Measurements from ENCODE around the gene PRICKLE2.
A peak's percentile ranks its signal among the peaks of the same experiment; 100 is the strongest.

Gene PRICKLE2

GRCh38 chr3:64270866-64271260 lies 45.6 kb upstream of the PRICKLE2 start:
- Histone ChIP-seq H2BK120ac (ENCODE audit: insufficient read depth, low read length, poor library complexity) (no peak overlapping the region), H4K91ac (ENCODE audit: low read depth, low read length) (no peak overlapping the region), H3K23ac (ENCODE audit: low read length) (no peak overlapping the region), H3K27me3 (ENCODE audit: insufficient read depth, low read length) (no peaks in the 10 kb centered on the region), H3K79me1 (ENCODE audit: low read length) (peaks cover 15% of the 10 kb centered on the region), H4K8ac (ENCODE audit: low read depth, low read length) (no peak overlapping the region), H2BK5ac (ENCODE audit: low read depth, low read length, poor library complexity) (no peak overlapping the region), H3K18ac (ENCODE audit: low read length) (no peak overlapping the region), H3K79me2 (ENCODE audit: control insufficient read depth, insufficient read depth, low read length, poor library complexity) (peaks cover 10% of the 10 kb centered on the region), H2AK5ac (ENCODE audit: low read length) (no peak overlapping the region), H2AFZ (ENCODE audit: insufficient read depth, low read length, poor library complexity) (no peak overlapping the region), H3K4me3 (ENCODE audit: low read depth, low read length) (no peak overlapping the region), H3K27ac (ENCODE audit: low read depth, low read length) (no peak overlapping the region), H4K12ac (ENCODE audit: low read depth, low read length) (no peak overlapping the region), H2BK12ac (ENCODE audit: low read length) (no peak overlapping the region), H3K9ac (ENCODE audit: low read length) (no peak overlapping the region), H3K9me3 (ENCODE audit: insufficient read depth, low read depth, low read length) (no peaks in the 10 kb centered on the region), H3K4me2 (ENCODE audit: low read length) (no peak overlapping the region), H3K36me3 (ENCODE audit: control insufficient read depth in 1 of 2, insufficient read depth in 2 of 2, low read length in 2 of 2) (no peaks in the 10 kb centered on the region), H3K4ac (ENCODE audit: low read depth, low read length) (no peak overlapping the region), H3K14ac (ENCODE audit: low read length) (no peak overlapping the region), H3K4me1 (ENCODE audit: control insufficient read depth in 1 of 2, insufficient read depth in 2 of 2, low read length in 2 of 2) (peaks cover 3 to 5% of the 10 kb centered on the region in 2 experiments)
- WGBS (ENCODE audit: extremely low coverage, insufficient coverage, insufficient read length) = no CpG with 5 or more reads among the region's 3 CpGs
- no peak for DNase-seq

DNA sequence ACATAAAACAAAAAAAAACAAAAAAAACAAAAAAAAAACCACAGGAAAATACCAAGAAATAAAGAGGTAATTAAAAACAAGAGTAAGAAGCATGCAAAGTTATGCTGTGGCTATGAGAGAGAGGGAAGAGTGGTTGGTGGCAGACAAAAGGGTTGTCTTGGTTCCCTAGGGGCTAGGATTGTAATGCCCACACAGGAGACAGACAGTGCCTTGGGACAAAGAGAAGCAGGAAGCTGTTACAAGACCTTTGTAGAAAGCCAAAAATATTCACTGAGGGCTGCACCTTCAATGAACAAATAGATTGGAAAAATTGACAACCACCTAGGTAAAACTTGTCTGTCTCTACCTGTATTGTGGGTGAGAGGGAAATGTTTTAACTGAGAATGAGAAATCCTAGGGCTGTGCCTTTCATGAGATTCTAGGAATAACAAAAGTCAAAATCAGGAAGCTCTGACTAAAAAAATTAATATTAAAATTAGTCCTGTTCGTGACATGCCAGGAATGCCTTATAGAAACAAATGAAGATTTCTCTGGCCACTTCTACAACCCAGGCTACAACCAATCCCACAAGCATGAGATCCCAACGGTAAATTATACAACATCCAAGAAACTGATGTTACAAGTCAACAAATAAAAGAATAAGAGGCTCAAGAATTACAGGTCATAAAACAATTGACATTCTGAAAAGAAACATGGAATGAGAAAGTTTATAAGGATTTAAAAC lies 45.0 kb upstream of the PRICKLE2 start:
- Histone ChIP-seq H4K91ac (ENCODE audit: low read depth, low read length) (no peak overlapping the region), H3K23ac (ENCODE audit: low read length) (no peak overlapping the region), H3K4me1 (ENCODE audit: control insufficient read depth in 1 of 2, insufficient read depth in 2 of 2, low read length in 2 of 2) (peaks cover 3 to 8% of the 10 kb centered on the region in 2 experiments), H2BK12ac (ENCODE audit: low read length) (no peak overlapping the region), H2AK5ac (ENCODE audit: low read length) (no peak overlapping the region), H3K14ac (ENCODE audit: low read length) (no peak overlapping the region), H4K8ac (ENCODE audit: low read depth, low read length) (no peak overlapping the region), H2AFZ (ENCODE audit: insufficient read depth, low read length, poor library complexity) (no peak overlapping the region), H3K18ac (ENCODE audit: low read length) (no peak overlapping the region), H3K36me3 (ENCODE audit: control insufficient read depth in 1 of 2, insufficient read depth in 2 of 2, low read length in 2 of 2) (no peaks in the 10 kb centered on the region), H2BK120ac (ENCODE audit: insufficient read depth, low read length, poor library complexity) (no peak overlapping the region), H3K4me2 (ENCODE audit: low read length) (no peak overlapping the region), H3K4me3 (ENCODE audit: low read depth, low read length) (no peak overlapping the region), H3K79me2 (ENCODE audit: control insufficient read depth, insufficient read depth, low read length, poor library complexity) (peaks cover 10% of the 10 kb centered on the region), H4K12ac (ENCODE audit: low read depth, low read length) (no peak overlapping the region), H3K9ac (ENCODE audit: low read length) (no peak overlapping the region), H3K9me3 (ENCODE audit: insufficient read depth, low read depth, low read length) (no peaks in the 10 kb centered on the region), H3K27ac (ENCODE audit: low read depth, low read length) (no peak overlapping the region), H3K79me1 (ENCODE audit: low read length) (peaks cover 19% of the 10 kb centered on the region), H3K27me3 (ENCODE audit: insufficient read depth, low read length) (no peaks in the 10 kb centered on the region), H3K4ac (ENCODE audit: low read depth, low read length) (no peak overlapping the region), H2BK5ac (ENCODE audit: low read depth, low read length, poor library complexity) (no peak overlapping the region)
- DNase-seq = no peak
- no CpG with 5 or more reads among the region's 2 CpGs for WGBS (ENCODE audit: extremely low coverage, insufficient coverage, insufficient read length)

- Histone ChIP-seq H3K9ac (ENCODE audit: low read length) (no peak overlapping the region), H3K9me3 (ENCODE audit: insufficient read depth, low read depth, low read length) (no peaks in the 10 kb centered on the region), H3K4ac (ENCODE audit: low read depth, low read length) (no peak overlapping the region), H3K4me1 (ENCODE audit: control insufficient read depth in 1 of 2, insufficient read depth in 2 of 2, low read length in 2 of 2) (peaks cover 5 to 9% of the 10 kb centered on the region in 2 experiments), H2AFZ (ENCODE audit: insufficient read depth, low read length, poor library complexity) (no peak overlapping the region), H3K23ac (ENCODE audit: low read length) (no peak overlapping the region), H3K27me3 (ENCODE audit: insufficient read depth, low read length) (no peaks in the 10 kb centered on the region), H3K79me1 (ENCODE audit: low read length) (peaks cover 21% of the 10 kb centered on the region), H3K27ac (ENCODE audit: low read depth, low read length) (no peak overlapping the region), H3K14ac (ENCODE audit: low read length) (no peak overlapping the region), H3K4me3 (ENCODE audit: low read depth, low read length) (no peak overlapping the region), H2AK5ac (ENCODE audit: low read length) (no peak overlapping the region), H4K12ac (ENCODE audit: low read depth, low read length) (no peak overlapping the region), H3K79me2 (ENCODE audit: control insufficient read depth, insufficient read depth, low read length, poor library complexity) (peaks cover 12% of the 10 kb centered on the region), H4K8ac (ENCODE audit: low read depth, low read length) (no peak overlapping the region), H3K36me3 (ENCODE audit: control insufficient read depth in 1 of 2, insufficient read depth in 2 of 2, low read length in 2 of 2) (no peaks in the 10 kb centered on the region), H2BK12ac (ENCODE audit: low read length) (no peak overlapping the region), H2BK120ac (ENCODE audit: insufficient read depth, low read length, poor library complexity) (no peak overlapping the region), H4K91ac (ENCODE audit: low read depth, low read length) (no peak overlapping the region), H3K4me2 (ENCODE audit: low read length) (no peak overlapping the region), H3K18ac (ENCODE audit: low read length) (no peak overlapping the region), H2BK5ac (ENCODE audit: low read depth, low read length, poor library complexity) (no peak overlapping the region)
- WGBS (ENCODE audit: extremely low coverage, insufficient coverage, insufficient read length) = no CpG with 5 or more reads among the region's 4 CpGs
- no peak for DNase-seq
Measured at GRCh38 chr3:64268926-64269325, 43.7 kb upstream of the PRICKLE2 start.

- peak overlapping the region; percentile 82 for H3K9ac ChIP-seq (ENCODE audit: low read length)
- peaks cover 13 to 17% of the 10 kb centered on the region in 2 experiments for H3K4me1 ChIP-seq (ENCODE audit: control insufficient read depth in 1 of 2, insufficient read depth in 2 of 2, low read length in 2 of 2)
- peak overlapping the region; percentile 43 for H4K12ac ChIP-seq (ENCODE audit: low read depth, low read length)
- peak overlapping the region; percentile 14 for H2BK120ac ChIP-seq (ENCODE audit: insufficient read depth, low read length, poor library complexity)
- H3K36me3 ChIP-seq (ENCODE audit: control insufficient read depth in 1 of 2, insufficient read depth in 2 of 2, low read length in 2 of 2) = no peaks in the 10 kb centered on the region
- peaks cover 20% of the 10 kb centered on the region for H3K79me2 ChIP-seq (ENCODE audit: control insufficient read depth, insufficient read depth, low read length, poor library complexity)
- H3K27me3 ChIP-seq (ENCODE audit: insufficient read depth, low read length) = no peaks in the 10 kb centered on the region
- no peak overlapping the region for H3K23ac ChIP-seq (ENCODE audit: low read length)
- H3K9me3 ChIP-seq (ENCODE audit: insufficient read depth, low read depth, low read length) = no peaks in the 10 kb centered on the region
- H3K27ac ChIP-seq (ENCODE audit: low read depth, low read length) = peak overlapping the region; percentile 65
- peak overlapping the region; percentile 85 for H2AK5ac ChIP-seq (ENCODE audit: low read length)
- peaks cover 27% of the 10 kb centered on the region for H3K79me1 ChIP-seq (ENCODE audit: low read length)
- H3K4me2 ChIP-seq (ENCODE audit: low read length) = peak overlapping the region; percentile 65
- H3K14ac ChIP-seq (ENCODE audit: low read length) = peak overlapping the region; percentile 86
- peak overlapping the region; percentile 92 for H2BK12ac ChIP-seq (ENCODE audit: low read length)
- peak overlapping the region; percentile 93 for H2BK5ac ChIP-seq (ENCODE audit: low read depth, low read length, poor library complexity)
- peak overlapping the region; percentile 32 for H2AFZ ChIP-seq (ENCODE audit: insufficient read depth, low read length, poor library complexity)
- DNase-seq = no peak
- H3K4me3 ChIP-seq (ENCODE audit: low read depth, low read length) = peak overlapping the region; percentile 79
- peak overlapping the region; percentile 12 for H4K8ac ChIP-seq (ENCODE audit: low read depth, low read length)
- peak overlapping the region; percentile 77 for H3K4ac ChIP-seq (ENCODE audit: low read depth, low read length)
- H3K18ac ChIP-seq (ENCODE audit: low read length) = peak overlapping the region; percentile 70
- WGBS (ENCODE audit: extremely low coverage, insufficient coverage, insufficient read length) = no CpG with 5 or more reads among the region's 33 CpGs
- peak overlapping the region; percentile 36 for H4K91ac ChIP-seq (ENCODE audit: low read depth, low read length)
Measured at GRCh38 chr3:64267721-64268604, 42.7 kb upstream of the PRICKLE2 start.

Measured in trophoblast cell (in vitro differentiated cells and primary cell).